ENCODE results near the gene EPHB2.

The EPHB2 gene

DNA sequence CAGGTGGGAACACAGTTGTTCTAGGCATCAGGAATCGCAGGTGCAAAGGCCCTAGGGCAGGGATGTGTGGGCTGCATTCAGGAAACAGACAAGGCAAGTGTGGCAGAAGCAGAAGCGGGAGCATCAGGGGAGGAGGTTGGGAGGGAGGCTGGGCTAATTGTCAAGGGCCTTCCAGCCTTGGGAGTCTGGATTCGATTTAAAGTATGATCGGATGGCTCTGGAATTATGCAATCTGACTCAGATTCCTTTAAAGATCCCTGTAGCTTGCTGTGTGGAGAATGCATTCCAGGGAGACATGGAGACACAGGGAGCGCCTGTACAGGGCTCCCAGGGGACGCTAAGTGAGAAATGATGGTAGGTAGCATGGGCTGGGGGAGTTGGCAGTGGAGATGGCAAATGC lies 175.6 kb downstream of the EPHB2 start:
- H2AFZ ChIP-seq (ENCODE audit: low read length), result no peak overlapping the region
- H4K20me1 ChIP-seq (ENCODE audit: insufficient read depth, low read length), result no peaks in the 10 kb centered on the region
- no peak overlapping the region for H3K4me3 ChIP-seq (ENCODE audit: low read length)
- H3K79me2 ChIP-seq (ENCODE audit: low read length), result no peaks in the 10 kb centered on the region
- TF ChIP-seq EZH2 (optimal IDR thresholded peaks at IDR 0.05; ENCODE audit: low read depth, low read length) (no peak), CTCF (IDR thresholded peaks at IDR 0.05; ENCODE audit: low read length) (no peak), EZH2phosphoT487 (IDR thresholded peaks at IDR 0.05; ENCODE audit: low read length) (no peak)
- 0 out of 2 replicates have a peak, but pooled peaks cover 4% of the 10 kb centered on the region for H3K4me1 ChIP-seq (ENCODE audit: low read length)
- no peak for DNase-seq
- H3F3A ChIP-seq (ENCODE audit: insufficient read depth, low read length), result no peaks in the 10 kb centered on the region
- H3K9ac ChIP-seq (ENCODE audit: low read length), result no peak overlapping the region
- peaks cover 89% of the 10 kb centered on the region for H3K27me3 ChIP-seq (replicated peaks; ENCODE audit: insufficient read depth, low read length)
- no peaks in the 10 kb centered on the region for H3K9me3 ChIP-seq (replicated peaks; ENCODE audit: insufficient read depth, low read length)
- H3K9me2 ChIP-seq (replicated peaks; ENCODE audit: insufficient read depth, low read length), result no peaks in the 10 kb centered on the region
- no peak overlapping the region for H3K27ac ChIP-seq (ENCODE audit: low read length)
- no peak overlapping the region for H3K4me2 ChIP-seq (ENCODE audit: low read depth, low read length)
- no peaks in the 10 kb centered on the region for H3K36me3 ChIP-seq (replicated peaks; ENCODE audit: insufficient read depth, low read length)

- no peaks in the 10 kb centered on the region for H3K79me2 ChIP-seq (ENCODE audit: low read length)
- H3K36me3 ChIP-seq (replicated peaks; ENCODE audit: insufficient read depth, low read length), result no peaks in the 10 kb centered on the region
- H3K4me2 ChIP-seq (ENCODE audit: low read depth, low read length), result no peak overlapping the region
- H2AFZ ChIP-seq (ENCODE audit: low read length), result no peak overlapping the region
- no peaks in the 10 kb centered on the region for H3F3A ChIP-seq (ENCODE audit: insufficient read depth, low read length)
- no peak overlapping the region for H3K9ac ChIP-seq (ENCODE audit: low read length)
- no peak overlapping the region for H3K27ac ChIP-seq (ENCODE audit: low read length)
- H3K27me3 ChIP-seq (replicated peaks; ENCODE audit: insufficient read depth, low read length), result peaks cover 88% of the 10 kb centered on the region
- no peaks in the 10 kb centered on the region for H3K9me3 ChIP-seq (replicated peaks; ENCODE audit: insufficient read depth, low read length)
- no peak overlapping the region for H3K4me3 ChIP-seq (ENCODE audit: low read length)
- no peaks in the 10 kb centered on the region for H4K20me1 ChIP-seq (ENCODE audit: insufficient read depth, low read length)
- H3K4me1 ChIP-seq (ENCODE audit: low read length), result 0 out of 2 replicates have a peak, but pooled peaks cover 4% of the 10 kb centered on the region
- no peaks in the 10 kb centered on the region for H3K9me2 ChIP-seq (replicated peaks; ENCODE audit: insufficient read depth, low read length)
- DNase-seq, result no peak
- TF ChIP-seq EZH2 (optimal IDR thresholded peaks at IDR 0.05; ENCODE audit: low read depth, low read length) (no peak), CTCF (IDR thresholded peaks at IDR 0.05; ENCODE audit: low read length) (no peak), EZH2phosphoT487 (IDR thresholded peaks at IDR 0.05; ENCODE audit: low read length) (no peak)
Observed at GRCh38 chr1:22887491-22887890, 176.9 kb downstream of the EPHB2 start.

DNA sequence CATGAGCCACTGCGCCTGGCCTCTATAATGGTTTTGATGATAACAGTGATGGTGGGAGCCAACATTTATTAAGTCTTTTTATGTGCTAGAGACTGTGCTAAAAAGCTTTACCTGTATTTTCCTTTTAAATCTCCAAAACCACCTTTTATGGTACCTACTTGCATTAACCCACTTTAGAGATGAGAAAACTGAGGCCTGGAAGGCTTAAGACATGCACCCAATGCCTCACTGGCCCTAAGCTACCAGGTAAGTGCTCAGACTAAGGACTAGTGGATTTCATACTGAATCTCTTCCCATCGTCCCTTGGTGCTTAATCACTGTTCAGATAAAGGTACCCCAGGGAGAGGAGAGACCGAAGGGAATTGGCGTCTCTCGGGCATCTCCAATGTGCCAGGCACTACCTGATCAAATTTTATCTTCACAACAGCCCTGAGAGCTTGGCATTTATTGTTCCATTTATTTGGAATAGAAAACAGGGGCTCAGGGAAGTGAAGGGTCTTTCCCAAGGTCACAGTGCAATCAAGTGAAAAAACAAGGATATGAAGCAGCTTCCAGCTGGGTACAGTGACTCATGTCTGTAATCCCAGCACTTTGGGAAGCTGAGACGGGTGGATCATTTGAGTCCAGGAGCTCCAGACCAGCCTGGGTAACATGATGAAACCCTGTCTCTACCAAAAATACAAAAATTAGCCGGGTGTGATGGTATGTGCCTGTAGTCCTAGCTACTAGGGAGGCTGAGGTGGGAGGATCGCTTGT lies 177.9 kb downstream of the EPHB2 start:
- H3K4me1 ChIP-seq (ENCODE audit: low read length), result 0 out of 2 replicates have a peak, but pooled peaks cover 4% of the 10 kb centered on the region
- H3K27me3 ChIP-seq (replicated peaks; ENCODE audit: insufficient read depth, low read length), result peaks cover 88% of the 10 kb centered on the region
- no peaks in the 10 kb centered on the region for H3F3A ChIP-seq (ENCODE audit: insufficient read depth, low read length)
- no peaks in the 10 kb centered on the region for H3K9me2 ChIP-seq (replicated peaks; ENCODE audit: insufficient read depth, low read length)
- no peak overlapping the region for H3K4me2 ChIP-seq (ENCODE audit: low read depth, low read length)
- no peak overlapping the region for H3K4me3 ChIP-seq (ENCODE audit: low read length)
- no peaks in the 10 kb centered on the region for H3K79me2 ChIP-seq (ENCODE audit: low read length)
- H3K9me3 ChIP-seq (replicated peaks; ENCODE audit: insufficient read depth, low read length), result no peaks in the 10 kb centered on the region
- no peak overlapping the region for H3K27ac ChIP-seq (ENCODE audit: low read length)
- H4K20me1 ChIP-seq (ENCODE audit: insufficient read depth, low read length), result no peaks in the 10 kb centered on the region
- no peak overlapping the region for H2AFZ ChIP-seq (ENCODE audit: low read length)
- DNase-seq, result no peak
- H3K36me3 ChIP-seq (replicated peaks; ENCODE audit: insufficient read depth, low read length), result no peaks in the 10 kb centered on the region
- H3K9ac ChIP-seq (ENCODE audit: low read length), result no peak overlapping the region
- TF ChIP-seq EZH2phosphoT487 (IDR thresholded peaks at IDR 0.05; ENCODE audit: low read length) (no peak), CTCF (IDR thresholded peaks at IDR 0.05; ENCODE audit: low read length) (no peak), EZH2 (optimal IDR thresholded peaks at IDR 0.05; ENCODE audit: low read depth, low read length) (no peak)

All from MM.1S (cell line).